Omental fat pad (tissue), 4 donors: ENCODE results near the gene EVC2. TPM values are rescaled to one million over a fixed set of nuclear protein-coding genes. Genes with fewer than 3 reads are reported as not detected.

Experiments
- ATAC-seq: fragments of 150-250 bp; one replicate; pipeline ENCODE4 v1.9.1; 2016; ENCODE audit warnings: mild to moderate bottlenecking, moderate library complexity; ENCODE audit not compliant: low FRiP score
- DNase-seq: peaks from one replicate; pipeline ENCODE4 v3.0.0-alpha.2; 2019; ENCODE audit warnings: low spot score
- total RNA-seq, 4 donors: library from RNA; depleted of rRNA; stranded (reverse); fragments of >200 nt; gene quantifications; one replicate each; pipeline ENCODE4 v1.1.0, GENCODE V29; 2016
- TF ChIP-seq, protein P1 (sequence below), 3 donors: fragments of 450-650 bp; IDR thresholded peaks; one replicate each; pipeline ENCODE4 v1.5.1; 2016 to 2017; ENCODE audit warnings: antibody characterized with exemption in 3 of 3, mild to moderate bottlenecking in 3 of 3, moderate library complexity in 2 of 3

The EVC2 gene
- total RNA-seq, 4 donors from 2014 or later = 4.8 to 20.2 (median 12.5) TPM

- TF ChIP-seq, protein P1, sequence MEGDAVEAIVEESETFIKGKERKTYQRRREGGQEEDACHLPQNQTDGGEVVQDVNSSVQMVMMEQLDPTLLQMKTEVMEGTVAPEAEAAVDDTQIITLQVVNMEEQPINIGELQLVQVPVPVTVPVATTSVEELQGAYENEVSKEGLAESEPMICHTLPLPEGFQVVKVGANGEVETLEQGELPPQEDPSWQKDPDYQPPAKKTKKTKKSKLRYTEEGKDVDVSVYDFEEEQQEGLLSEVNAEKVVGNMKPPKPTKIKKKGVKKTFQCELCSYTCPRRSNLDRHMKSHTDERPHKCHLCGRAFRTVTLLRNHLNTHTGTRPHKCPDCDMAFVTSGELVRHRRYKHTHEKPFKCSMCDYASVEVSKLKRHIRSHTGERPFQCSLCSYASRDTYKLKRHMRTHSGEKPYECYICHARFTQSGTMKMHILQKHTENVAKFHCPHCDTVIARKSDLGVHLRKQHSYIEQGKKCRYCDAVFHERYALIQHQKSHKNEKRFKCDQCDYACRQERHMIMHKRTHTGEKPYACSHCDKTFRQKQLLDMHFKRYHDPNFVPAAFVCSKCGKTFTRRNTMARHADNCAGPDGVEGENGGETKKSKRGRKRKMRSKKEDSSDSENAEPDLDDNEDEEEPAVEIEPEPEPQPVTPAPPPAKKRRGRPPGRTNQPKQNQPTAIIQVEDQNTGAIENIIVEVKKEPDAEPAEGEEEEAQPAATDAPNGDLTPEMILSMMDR (IDR thresholded peaks at IDR 0.05) = no peak
- DNase-seq (no peak), ATAC-seq (no peak)
Measured at GRCh38 chr4:5654791-5655190, 53.6 kb downstream of the EVC2 start.

DNA sequence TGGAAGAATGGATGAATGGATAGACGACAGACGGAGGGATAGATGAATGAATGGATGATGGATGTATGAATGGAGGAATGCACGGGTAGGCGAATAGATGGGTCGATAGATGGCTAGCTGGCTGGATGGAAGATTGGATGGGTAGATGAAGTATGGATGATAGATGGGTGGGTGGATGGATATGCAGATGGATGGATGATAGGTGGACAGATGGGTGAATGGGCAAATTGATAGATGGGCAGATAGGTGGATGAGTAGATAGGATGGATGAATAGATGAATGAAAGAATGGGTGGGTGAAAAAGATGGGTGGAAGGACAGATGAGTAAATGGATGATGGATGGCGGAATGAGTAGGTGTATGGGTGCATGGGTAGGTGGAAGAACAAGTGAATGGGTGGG, 57.3 kb downstream of the EVC2 start:
- ATAC-seq = no peak
- no peak for DNase-seq
- TF ChIP-seq, protein P1 (IDR thresholded peaks at IDR 0.05) = no peak

- TF ChIP-seq, protein P1 (IDR thresholded peaks at IDR 0.05) = no peak
- DNase-seq = no peak
- ATAC-seq = no peak
Measured at GRCh38 chr4:5650040-5650439, 58.3 kb downstream of the EVC2 start.

DNA sequence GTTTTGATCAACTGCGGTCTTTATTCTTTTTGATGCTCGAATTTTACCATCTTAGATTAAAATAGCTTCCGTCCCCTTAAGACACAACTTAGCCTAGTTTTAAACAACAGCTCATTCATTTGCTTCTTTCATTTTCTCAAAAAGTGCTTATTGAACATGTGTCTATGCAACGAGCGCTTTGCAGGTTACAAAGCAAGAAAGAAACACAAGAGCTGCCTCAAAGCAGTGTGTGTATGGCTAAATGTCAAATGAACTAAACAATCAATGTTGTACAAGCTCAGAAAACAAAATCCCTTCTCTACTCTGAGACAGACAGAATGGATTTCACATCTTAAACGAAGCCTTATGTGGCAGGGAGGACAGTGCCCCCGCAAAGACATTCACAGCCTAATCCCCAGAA, 61.0 kb downstream of the EVC2 start:
- ATAC-seq = no peak
- TF ChIP-seq, protein P1 (IDR thresholded peaks at IDR 0.05) = no peak
- DNase-seq = no peak

- DNase-seq = no peak
- no peak for ATAC-seq
- TF ChIP-seq, protein P1 (IDR thresholded peaks at IDR 0.05) = no peak
Measured at GRCh38 chr4:5640096-5640495, 68.3 kb downstream of the EVC2 start.

DNA sequence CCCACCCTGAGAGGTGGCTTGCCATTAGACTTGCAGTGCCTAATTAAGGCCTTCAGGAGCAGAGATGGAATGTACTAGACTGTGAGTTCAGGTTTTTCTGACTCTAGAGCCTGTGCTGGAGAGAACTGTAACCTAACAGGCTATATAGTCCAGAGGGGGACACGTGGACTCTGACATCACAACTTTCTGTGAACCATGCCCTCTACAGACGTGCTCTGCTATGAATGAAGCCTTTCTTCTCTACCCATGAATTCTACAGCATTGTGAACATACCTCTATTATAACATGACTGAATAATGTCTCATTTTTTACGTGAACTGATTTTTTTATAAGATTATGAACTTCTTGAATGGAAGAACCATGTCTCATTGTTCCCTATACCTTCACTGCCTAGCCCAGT, 68.8 kb downstream of the EVC2 start:
- no peak for ATAC-seq
- TF ChIP-seq, protein P1 (IDR thresholded peaks at IDR 0.05) = no peak
- DNase-seq = no peak

- no peak for DNase-seq
- no peak for ATAC-seq
- TF ChIP-seq, protein P1 (IDR thresholded peaks at IDR 0.05) = no peak
Measured at GRCh38 chr4:5638976-5639375, 69.4 kb downstream of the EVC2 start.
